ENCODE measurements around the gene RPS6KB1. TPM values are rescaled to one million over a fixed set of nuclear protein-coding genes. Genes with fewer than 3 reads are reported as not detected.
"Not testable (repeated sequence)": the region's sequence is repeated elsewhere in the genome, so short reads cannot be mapped to it uniquely, and the experiment has no call there.

RPS6KB1 gene
- total RNA-seq: 36.3 TPM

- peak; percentile 88 to 93 for DNase-seq (ENCODE audit: low spot score in 2 of 2)
- FAIRE-seq: peak; percentile 34
Measured at GRCh38 chr17:59892924-59893675, at the start of gene RPS6KB1, which contains the start of gene TUBD1. RPS6KB1 (plus strand) TSS chr17:59893121; CDS start chr17:59893185, 64 bp downstream. TUBD1 (minus strand) TSS chr17:59892943; CDS start chr17:59891002, 1,941 bp downstream.

- no peak for DNase-seq (ENCODE audit: low spot score in 2 of 2)
- no peak for FAIRE-seq
Measured at GRCh38 chr17:59844884-59845594, 47.9 kb upstream of the RPS6KB1 start.

GRCh38 chr17:59845595-59846393 lies 47.1 kb upstream of the RPS6KB1 start:
- DNase-seq (ENCODE audit: low spot score in 2 of 2): no peak
- no peak for FAIRE-seq

GRCh38 chr17:59846394-59847165 lies 46.3 kb upstream of the RPS6KB1 start:
- no peak for FAIRE-seq
- no peak for DNase-seq (ENCODE audit: low spot score in 2 of 2)

- FAIRE-seq (no peak), DNase-seq (ENCODE audit: low spot score in 2 of 2) (no peak)
Measured at GRCh38 chr17:59848385-59848668, 44.6 kb upstream of the RPS6KB1 start.

GRCh38 chr17:59848778-59849177 lies 44.1 kb upstream of the RPS6KB1 start:
- no peak for DNase-seq (ENCODE audit: low spot score in 2 of 2)
- FAIRE-seq: no peak

GRCh38 chr17:59850311-59850710 lies 42.6 kb upstream of the RPS6KB1 start:
- FAIRE-seq; DNase-seq (ENCODE audit: low spot score in 2 of 2): not testable (repeated sequence)

GRCh38 chr17:59851439-59852375 lies 41.2 kb upstream of the RPS6KB1 start:
- DNase-seq (ENCODE audit: low spot score in 2 of 2): no peak
- no peak for FAIRE-seq

GRCh38 chr17:59852847-59853167 lies 40.1 kb upstream of the RPS6KB1 start:
- DNase-seq (ENCODE audit: low spot score in 2 of 2); FAIRE-seq: not testable (repeated sequence)

GRCh38 chr17:59853168-59853918 lies 39.6 kb upstream of the RPS6KB1 start:
- DNase-seq (ENCODE audit: low spot score in 2 of 2) (no peak), FAIRE-seq (no peak)

GRCh38 chr17:59853919-59854729 lies 38.8 kb upstream of the RPS6KB1 start:
- DNase-seq (ENCODE audit: low spot score in 2 of 2); FAIRE-seq: not testable (repeated sequence)

GRCh38 chr17:59856859-59857794 lies 35.8 kb upstream of the RPS6KB1 start:
- DNase-seq (ENCODE audit: low spot score in 2 of 2) (no peak), FAIRE-seq (no peak)

- FAIRE-seq (no peak), DNase-seq (ENCODE audit: low spot score in 2 of 2) (no peak)
Measured at GRCh38 chr17:59858167-59858816, 34.6 kb upstream of the RPS6KB1 start.

- DNase-seq (ENCODE audit: low spot score in 2 of 2) (no peak), FAIRE-seq (no peak)
Measured at GRCh38 chr17:59858932-59859331, 34.0 kb upstream of the RPS6KB1 start.

GRCh38 chr17:59859444-59860025 lies 33.4 kb upstream of the RPS6KB1 start:
- DNase-seq (ENCODE audit: low spot score in 2 of 2): no peak
- no peak for FAIRE-seq

GRCh38 chr17:59863616-59864015 lies 29.3 kb upstream of the RPS6KB1 start:
- FAIRE-seq: no peak

More at GRCh38 chr17:59863616-59864015, 29.3 kb upstream of the RPS6KB1 start:
- no peak for DNase-seq (ENCODE audit: low spot score in 2 of 2)

Measured in frontal cortex (tissue), 4 donors.